ENCODE measurements around the gene PGAM2.

GRCh38 chr7:44112231-44112996, 47.0 kb upstream of the PGAM2 start:
- TF ChIP-seq CTCF (conservative IDR thresholded peaks at IDR 0.05; ENCODE audit: low read length): no peak
- TF ChIP-seq EZH2phosphoT487 (IDR thresholded peaks at IDR 0.05; ENCODE audit: borderline replicate concordance, low read depth, low read length): no peak
